ENCODE data around the gene SLC25A12.
"Not testable (repeated sequence)": the region's sequence is repeated elsewhere in the genome, so short reads cannot be mapped to it uniquely, and the experiment has no call there.

SLC25A12 gene, protein sequence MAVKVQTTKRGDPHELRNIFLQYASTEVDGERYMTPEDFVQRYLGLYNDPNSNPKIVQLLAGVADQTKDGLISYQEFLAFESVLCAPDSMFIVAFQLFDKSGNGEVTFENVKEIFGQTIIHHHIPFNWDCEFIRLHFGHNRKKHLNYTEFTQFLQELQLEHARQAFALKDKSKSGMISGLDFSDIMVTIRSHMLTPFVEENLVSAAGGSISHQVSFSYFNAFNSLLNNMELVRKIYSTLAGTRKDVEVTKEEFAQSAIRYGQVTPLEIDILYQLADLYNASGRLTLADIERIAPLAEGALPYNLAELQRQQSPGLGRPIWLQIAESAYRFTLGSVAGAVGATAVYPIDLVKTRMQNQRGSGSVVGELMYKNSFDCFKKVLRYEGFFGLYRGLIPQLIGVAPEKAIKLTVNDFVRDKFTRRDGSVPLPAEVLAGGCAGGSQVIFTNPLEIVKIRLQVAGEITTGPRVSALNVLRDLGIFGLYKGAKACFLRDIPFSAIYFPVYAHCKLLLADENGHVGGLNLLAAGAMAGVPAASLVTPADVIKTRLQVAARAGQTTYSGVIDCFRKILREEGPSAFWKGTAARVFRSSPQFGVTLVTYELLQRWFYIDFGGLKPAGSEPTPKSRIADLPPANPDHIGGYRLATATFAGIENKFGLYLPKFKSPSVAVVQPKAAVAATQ

DNA sequence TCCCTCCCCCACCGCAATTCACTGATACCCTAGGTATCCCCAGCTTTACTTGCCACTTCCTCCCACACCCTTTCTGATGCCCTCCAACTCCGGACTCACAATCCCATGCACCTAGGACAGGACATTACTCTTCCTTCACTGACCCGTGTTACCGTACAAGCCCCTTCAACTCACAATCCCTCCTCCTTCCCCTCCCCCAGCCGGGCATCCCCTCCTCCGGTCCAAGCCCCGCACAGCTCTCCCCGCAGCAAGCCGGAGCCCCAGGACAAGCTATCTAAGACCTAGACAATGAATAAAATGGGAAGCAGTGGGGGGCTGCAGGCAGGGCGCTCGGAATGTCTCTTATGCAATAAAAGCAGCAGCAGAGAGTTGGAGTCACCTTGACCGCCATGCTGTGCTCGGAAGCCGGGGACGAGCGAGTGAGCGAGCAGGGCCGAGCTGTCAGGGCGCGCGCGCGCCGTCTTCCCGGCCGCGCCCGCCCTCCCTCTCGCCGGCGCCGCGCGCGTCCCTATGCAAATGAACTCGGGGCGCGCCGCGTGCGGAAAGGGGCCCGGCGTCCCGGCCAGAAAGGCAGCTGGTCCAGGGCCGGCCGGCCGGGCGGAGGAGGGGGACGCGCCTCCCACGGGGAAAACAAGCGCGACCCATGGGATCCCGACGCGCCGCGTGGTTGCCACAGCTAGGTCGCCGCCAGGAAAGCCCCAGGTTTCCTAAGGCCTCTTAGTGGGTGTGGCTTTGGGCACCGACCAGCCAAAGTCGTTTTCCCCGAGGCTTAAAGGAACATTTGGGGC, at the start of gene SLC25A12:
Gene SLC25A12, minus strand, starts transcription at position 421 of the 788 bp plus-strand sequence. Its CDS starts 30 bp downstream, at position 391.
- DNase-seq (ENCODE audit: low spot score) = peak; percentile 89

DNA sequence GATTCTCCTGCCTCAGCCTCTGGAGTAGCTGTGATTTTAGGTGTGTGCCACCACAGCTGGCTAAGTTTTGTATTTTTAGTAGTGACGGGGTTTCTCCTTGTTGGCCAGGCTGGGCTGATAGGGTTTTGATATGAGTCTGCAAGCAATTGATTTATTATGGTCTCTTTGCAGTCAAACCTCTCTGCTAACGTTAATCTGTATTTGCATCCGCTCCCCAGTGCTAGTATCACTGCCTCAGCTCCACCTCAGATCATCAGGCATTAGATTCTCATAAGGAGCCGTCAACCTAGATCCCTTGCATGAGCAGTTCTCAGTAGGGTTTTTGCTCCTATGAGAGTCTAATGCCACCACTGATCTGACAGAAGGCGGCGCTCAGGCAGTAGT, 47.3 kb upstream of the SLC25A12 start:
- DNase-seq (ENCODE audit: low spot score) = no peak

DNA sequence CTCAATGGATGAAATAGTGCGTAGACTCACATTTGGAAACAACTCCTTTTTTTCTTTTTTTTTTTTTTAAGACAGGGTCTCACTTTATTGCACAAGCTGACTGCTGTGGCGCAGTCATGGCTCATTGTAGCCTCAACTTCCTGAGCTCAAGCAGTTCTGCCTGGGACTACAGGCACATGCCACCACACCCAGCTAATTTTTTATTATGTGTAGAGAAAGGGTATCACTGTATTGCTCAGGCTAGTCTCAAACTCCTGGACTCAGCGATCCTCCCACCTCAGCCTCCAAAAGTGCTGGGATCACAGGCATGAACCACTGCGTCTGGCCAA, 45.7 kb upstream of the SLC25A12 start:
- DNase-seq (ENCODE audit: low spot score) = no peak

DNA sequence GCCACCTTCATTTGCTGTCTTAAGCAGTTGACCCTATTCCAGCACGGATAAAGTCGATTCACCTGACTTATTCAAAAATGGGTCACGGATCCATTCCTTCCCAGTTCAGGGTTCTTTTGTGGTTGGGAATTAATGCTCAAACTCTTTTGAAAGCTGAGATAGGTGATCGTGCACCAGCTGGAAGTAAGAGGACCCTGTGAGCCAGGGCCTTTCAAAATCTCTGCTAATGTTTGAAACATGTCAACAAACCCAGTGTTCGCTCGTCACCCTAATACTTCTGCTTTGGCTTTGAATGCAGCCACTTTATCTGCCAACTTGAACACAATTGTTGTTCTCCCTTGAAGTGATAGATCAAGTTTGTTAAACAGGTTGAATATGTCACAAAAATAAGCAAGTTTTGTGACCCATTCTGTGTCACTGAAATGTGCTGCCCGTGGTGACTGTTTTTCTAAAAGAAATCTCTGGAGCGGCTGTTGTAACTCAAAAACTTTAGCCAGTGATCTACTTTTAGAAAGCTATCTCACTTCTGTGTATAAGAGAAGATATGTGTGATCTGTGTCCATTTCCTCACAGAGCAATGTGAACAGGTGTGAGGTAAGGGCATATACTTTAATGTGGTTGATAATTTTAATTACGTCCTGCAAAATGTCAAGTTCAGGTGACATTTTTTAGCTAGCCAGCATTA, 45.2 kb upstream of the SLC25A12 start:
- no peak for DNase-seq (ENCODE audit: low spot score)

DNA sequence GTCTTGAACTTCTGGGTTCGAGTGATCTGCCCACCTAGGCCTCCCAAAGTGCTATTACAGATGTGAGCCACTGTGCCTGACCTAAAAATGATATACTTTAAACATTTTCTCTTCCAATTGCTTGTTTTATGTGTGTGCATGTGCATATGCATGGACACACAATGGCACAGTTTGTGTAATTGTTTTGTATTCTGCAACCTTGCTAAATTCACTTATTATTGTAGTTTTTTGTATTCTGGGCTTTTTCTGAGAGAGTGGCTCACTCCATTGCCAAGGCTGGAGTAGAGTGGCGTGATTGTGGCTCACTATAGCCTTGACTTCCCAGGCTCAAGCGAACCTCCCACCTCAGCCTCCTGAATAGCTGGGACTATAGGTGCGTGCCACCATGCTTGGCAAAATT, 36.3 kb upstream of the SLC25A12 start:
- no peak for DNase-seq (ENCODE audit: low spot score)

DNA sequence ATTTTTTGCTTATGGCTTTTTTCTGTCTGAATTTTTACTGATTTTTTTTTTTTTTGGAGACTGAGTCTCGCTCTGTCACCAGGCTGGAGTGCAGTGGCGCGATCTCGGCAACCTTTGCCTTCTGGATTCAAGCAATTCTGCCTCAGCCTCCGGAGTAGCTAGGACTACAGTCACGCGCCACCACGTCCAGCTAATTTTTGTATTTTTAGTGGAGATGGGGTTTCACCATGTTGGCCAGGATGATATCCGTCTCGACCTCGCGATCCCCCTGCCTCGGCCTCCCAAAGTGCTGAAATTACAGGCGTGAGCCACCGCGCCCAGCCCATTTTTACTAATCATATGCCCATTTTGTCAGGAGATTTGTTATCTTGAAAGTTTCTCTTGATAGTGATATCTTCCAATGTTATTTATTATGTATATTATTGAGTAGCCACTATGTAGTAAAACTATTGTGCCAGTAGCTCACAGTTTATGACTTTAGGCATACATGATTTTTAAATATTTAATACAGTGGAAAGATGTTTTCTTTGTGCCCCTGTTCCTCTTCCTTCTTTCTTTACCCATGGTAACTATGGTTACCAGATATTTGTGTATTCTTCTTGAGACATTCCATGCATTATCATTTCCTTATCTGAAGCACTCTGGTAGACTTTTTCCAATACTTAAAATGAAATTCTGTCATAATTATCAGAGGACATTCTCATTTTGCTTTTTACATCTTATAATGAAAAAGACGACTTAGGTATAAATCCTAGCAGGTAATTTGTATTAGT, 30.3 kb upstream of the SLC25A12 start:
- peak; percentile 43 for DNase-seq (ENCODE audit: low spot score)

DNA sequence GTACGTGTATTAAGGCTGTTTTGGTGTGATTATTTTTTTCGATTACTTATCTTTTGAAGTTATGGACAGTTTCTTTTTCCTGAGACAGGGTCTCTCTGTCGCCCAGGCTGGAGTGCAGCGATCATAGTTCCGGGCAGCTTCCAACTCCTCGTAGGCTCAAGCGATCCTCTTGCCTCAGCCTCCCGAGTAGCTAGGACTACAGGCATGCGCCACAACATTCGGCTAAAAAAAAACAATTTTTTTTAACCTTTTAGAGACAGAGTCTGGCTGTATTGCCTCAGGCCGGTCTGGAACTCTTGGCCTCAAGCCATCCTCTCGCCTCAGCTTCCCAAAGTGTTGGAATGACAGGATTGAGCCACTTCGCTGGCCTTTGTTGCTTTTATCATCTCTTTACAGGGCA, 29.2 kb upstream of the SLC25A12 start:
- DNase-seq (ENCODE audit: low spot score) = peak; percentile 89

DNA sequence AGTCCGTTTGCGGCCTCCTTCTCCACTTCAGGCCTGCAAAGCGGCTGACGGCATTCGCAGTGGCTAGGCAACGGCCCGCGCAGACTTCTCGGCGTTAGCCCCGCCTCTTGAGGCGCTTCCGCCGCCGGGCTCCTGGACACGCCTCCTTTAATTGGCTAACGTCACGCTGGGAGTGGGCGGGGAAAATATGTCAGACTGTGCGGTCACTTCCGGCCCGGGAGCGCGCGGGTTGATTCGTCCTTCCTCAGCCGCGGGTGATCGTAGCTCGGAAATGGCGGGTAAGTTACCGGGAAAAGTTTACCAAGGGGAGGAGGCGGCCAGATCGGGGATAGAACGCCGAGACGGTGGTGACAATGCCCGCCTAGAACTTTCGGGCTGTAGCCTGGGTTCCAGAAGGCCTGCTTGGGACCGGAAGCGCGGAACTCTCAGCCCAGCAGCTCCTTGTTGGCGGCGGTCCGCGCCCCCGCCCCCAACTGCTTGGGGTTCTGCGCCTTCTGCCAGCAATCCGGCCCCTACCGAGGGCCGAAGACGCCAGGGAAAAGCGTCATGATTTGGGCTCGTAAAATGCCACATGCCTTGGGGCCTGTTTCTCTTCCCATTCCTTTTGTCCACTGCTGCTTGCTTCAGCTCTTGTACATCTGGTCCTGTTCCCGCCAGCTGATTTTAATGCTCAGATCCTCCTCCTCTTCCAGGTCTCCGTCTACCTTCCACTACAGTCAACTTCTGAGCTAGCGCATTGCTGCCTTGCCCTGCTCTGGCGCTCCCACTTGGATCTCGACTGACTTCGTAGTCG, 28.4 kb upstream of the SLC25A12 start, which contains the start of gene HAT1:
Gene HAT1, plus strand, starts transcription at position 232 of the 793 bp plus-strand sequence. Its CDS starts 40 bp downstream, at position 272.
- DNase-seq (ENCODE audit: low spot score) = peak; percentile 98

DNA sequence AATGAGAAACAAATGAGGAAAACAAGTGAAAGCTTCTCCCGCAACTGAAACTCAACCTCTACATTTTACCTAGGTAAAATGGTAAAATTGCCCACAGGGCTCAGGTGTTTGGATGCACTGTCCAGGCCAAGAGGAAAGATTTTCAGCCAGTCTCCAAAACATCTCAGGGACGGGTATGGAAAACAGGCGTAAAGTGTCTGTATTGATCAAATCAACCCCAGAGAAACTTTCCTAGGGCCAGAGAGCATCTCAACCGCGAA, 27.9 kb upstream of the SLC25A12 start:
- no peak for DNase-seq (ENCODE audit: low spot score)

DNA sequence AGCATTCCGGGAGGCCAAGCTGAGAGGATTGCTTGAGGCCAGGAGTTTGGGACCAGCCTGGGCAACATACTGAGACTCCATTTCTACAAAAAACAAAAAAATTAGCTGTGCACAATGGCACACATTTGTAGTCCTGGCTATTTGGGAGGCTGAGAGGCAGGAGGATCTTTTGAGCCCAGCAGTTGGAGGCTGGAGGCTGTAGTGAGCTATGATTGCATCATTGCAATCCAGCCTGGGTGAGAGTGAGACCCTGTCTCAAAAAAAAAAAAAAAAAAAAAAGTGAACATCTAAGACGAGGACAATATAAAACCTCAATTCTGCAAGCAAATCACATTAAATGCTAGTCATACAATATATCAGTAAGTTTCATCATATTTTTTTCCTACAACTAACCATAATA, 25.4 kb upstream of the SLC25A12 start:
- DNase-seq (ENCODE audit: low spot score) = no peak

DNA sequence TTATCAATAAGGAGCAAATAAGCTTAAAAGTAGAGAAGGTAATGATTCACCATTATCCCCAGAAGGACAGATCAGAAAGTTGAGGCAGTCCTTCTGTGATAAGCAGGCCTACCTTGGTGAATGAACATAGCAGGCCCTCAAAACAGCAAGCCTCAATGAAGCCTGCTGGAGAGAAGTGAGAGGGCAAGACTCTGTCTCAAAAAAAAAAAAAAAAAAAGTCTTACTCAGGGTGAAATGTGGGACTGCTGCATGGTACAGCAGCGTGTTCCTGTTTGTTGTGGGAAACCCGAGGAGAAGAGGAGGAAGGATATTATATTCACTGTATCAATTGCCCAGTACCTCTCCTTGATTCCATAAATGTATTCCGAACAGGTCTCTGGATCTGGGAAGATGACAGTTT, 19.5 kb upstream of the SLC25A12 start:
- DNase-seq (ENCODE audit: low spot score) = no peak

DNA sequence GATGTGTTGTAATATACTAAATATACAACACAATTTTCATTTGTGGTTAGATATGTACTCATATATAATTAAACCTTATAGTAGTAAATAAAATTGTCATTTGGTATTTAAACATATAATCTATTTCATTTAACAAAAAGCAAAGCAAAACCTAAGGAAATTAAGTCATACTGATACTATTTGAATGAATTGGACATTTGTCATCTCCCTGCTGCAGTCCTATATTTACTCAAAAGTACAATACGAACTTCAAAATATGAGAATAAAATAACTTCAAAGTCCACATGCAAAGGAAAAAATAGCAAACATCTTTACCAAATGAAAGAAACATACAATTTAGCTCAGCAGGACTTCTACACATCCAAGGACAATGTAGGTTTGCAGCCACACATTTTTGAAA, 16.4 kb upstream of the SLC25A12 start:
- no peak for DNase-seq (ENCODE audit: low spot score)

DNA sequence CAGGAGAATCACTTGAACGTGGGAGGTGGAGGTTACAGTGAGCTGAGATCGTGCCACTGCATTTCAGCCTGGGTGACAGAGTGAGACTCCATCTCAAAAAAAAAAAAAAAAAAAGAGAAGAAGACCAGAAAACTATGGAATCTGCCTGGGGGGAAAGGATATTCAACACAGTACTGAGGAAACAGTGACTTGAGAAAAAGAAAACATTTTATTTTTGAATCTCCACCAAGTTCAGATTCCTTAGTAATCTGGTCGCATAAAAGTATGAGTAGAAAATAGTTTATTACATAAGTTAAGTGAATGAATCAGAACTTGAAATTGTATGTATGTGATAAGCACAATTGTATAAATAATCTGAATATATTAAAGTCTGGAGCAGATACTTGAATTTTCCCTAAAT, 15.2 kb upstream of the SLC25A12 start:
- DNase-seq (ENCODE audit: low spot score) = no peak

DNA sequence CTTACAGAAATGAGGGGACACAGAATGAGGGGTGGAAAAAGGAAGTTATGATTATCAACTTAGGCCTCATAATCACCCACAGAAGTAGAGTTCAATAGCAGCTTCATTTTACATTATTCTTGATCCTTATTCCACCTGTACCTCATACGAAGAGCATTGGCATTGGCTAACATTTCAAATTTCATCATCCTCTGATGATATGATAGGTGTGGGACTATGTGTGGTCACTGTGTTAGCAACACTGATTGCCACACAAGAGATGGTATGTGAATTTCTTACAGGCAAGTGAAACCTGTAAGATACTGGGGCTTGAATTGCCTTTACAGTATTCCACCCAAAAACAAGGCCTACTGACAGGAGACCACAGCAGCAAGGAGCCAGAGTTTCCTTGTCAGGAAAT, 14.2 kb upstream of the SLC25A12 start:
- DNase-seq (ENCODE audit: low spot score) = no peak

DNA sequence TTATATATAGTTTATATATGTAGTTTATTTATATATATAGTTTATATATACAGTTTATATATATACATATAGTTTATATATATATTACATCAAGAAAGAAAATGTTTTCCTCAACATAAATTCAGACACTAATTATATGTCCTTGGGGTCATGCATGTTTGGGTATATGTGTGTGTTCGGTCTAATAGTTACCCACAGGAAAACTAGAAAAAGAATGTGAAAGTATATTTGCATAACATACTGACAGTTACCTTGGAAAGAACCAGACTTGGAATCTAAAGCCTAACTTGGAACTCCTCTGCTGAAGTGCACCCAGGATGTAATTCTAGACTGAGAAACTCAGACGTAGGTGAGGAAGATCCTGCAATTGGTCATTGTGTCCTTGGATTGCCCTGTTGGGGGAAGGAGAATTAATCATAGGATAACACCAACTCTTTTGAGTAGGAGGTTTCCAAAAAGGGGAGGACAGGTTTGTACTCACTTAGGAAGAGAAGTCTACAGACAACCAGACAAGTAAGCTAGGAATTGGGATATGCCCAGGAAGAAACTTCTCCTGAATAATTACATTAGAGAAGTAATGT, 8.9 kb upstream of the SLC25A12 start:
- no peak for DNase-seq (ENCODE audit: low spot score)

DNA sequence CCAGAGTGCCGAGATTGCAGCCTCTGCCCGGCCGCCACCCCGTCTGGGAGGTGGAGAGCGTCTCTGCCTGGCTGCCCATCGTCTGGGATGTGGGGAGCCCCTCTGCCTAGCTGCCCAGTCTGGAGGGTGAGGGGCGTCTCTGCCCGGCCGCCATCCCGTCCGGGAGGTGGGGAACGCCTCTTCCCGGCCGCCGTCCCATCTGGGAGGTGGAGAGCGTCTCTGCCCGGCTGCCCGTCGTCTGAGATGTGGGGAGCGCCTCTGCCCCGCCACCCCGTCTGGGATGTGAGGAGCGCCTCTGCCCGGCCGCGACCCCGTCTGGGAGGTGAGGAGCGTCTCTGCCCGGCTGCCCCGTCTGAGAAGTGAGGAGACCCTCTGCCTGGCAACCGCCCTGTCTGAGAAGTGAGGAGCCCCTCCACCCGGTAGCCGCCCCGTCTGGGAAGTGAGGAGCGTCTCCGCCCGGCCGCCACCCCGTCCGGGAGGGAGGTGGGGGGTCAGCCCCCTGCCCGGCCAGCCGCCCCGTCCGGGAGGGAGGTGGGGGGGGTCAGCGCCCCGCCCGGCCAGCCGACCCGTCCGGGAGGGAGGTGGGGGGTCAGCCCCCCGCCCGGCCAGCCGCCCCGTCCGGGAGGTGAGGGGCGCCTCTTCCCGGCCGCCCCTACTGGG, 5.7 kb upstream of the SLC25A12 start:
- not testable (repeated sequence) for DNase-seq (ENCODE audit: low spot score)

DNA sequence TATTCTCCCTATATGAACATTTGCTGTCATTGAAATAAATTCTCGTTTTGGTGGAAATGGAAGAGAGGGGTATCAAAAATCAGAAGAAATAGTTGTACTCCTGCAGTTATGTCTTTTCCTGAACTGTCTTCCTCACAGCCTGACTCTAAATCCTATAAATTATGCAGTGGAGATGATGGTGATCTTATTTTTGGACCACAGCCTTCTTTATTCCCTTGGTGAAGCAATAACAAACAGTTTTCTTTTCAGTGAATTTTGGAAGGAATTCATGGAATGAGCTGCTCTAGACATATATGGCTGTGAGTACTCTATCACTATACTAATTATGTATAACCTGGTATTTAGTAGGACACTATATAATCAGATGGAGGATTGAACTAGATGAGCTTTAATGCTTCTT, 1.7 kb upstream of the SLC25A12 start:
- no peak for DNase-seq (ENCODE audit: low spot score)

DNA sequence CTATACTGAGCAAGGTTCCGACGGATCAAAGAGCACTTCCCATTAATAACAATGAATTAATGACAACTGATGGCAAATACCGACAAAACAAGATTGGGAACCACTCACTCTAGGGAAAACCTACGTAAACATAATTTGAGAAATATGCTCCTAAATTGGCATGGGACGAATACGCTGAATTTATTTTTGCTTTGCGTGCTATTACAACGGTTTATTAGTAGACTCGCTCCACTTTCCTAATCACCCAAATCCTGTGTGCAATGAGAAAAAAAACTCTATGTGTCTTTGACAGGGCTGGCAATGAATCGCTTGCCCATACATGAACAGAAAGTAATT, 536 bp upstream of the SLC25A12 start:
- no peak for DNase-seq (ENCODE audit: low spot score)

DNA sequence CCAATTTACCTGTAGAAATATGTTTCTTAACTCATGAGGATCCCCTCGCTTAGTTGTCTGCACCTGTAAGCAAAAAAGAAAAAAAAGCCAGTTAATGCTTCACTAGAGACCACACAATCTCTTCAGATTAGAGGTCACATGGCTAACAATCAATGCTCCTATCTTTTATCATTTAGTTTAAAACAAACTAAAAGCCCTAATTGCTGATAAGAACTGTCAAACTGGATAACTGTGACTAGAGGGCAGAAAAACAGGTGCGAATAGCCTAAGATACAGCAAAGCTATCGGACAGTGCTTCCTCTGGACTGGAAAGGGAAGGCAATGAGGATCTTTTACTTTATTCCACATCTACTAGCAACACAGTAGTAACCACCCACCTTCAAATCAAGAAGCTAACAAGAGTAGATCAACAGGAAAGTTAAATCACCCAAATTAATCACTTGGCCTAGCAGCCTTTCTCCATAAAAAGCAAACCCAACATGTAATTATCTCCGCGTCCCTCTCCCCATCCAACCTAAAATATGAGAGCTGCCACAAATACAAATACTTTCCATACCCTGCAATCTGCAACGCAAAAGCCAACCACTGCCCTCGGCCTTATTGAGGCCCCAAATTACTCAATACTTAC, 734 bp downstream of the SLC25A12 start:
- DNase-seq (ENCODE audit: low spot score) = peak; percentile 38

DNA sequence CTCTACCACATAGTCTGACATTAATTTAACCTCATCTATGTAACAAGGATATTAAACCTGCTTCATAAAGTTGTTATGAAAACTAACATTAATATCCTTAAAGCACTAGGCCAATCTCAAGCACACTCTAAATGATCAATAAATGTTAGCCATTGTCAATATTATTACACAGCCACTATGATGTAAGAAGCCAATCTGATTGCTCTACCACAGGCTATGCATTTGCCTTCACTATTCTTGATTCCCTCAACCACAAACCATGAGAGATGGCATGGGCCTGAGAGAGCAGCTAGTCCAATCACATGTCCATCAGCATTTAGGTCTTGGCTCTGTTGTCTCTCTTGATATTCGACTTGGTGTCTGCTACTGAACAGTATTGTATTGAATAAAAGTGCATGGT, 4.2 kb downstream of the SLC25A12 start:
- DNase-seq (ENCODE audit: low spot score) = no peak
